OCI-LY7 (cell line): Measurements from ENCODE around the gene NEO1. TPM values are rescaled to one million over a fixed set of nuclear protein-coding genes. Genes with fewer than 3 reads are reported as not detected.
A peak's percentile ranks its signal among the peaks of the same experiment; 100 is the strongest.

Source experiments
- BruUV-seq: library from RNA; stranded (reverse); fragments of 400-500 nt; replicated peaks from 2 replicates; lab custom pipeline; 2021; lab: Mats Ljungman, UMichigan
- CTCF ChIA-PET: fragments of 300-600 bp; sonication (Branson Sonifier 250); formaldehyde crosslinking; loops from one replicate; lab custom pipeline; 2022; ENCODE audit warnings: antibody characterized with exemption; ENCODE audit not compliant: unreplicated experiment; lab: Charles Lee
- POLR2A ChIA-PET: fragments of 300-600 bp; sonication (Branson Sonifier 250); formaldehyde crosslinking; loops from one replicate; lab custom pipeline; 2022; ENCODE audit warnings: antibody characterized with exemption; lab: Charles Lee
- DNase-seq: peaks from one replicate; pipeline ENCODE4 v3.0.0-alpha.2; 2015; ENCODE audit warnings: low spot score
- H2AFZ ChIP-seq: fragments of 200-600 bp; sonication (generic), shearing (Covaris generic); 2 replicates; pipeline ENCODE4 v1.6.1; 2014; ENCODE audit warnings: mild to moderate bottlenecking, antibody characterized with exemption, low read length, moderate library complexity
- H3K27ac ChIP-seq: fragments of 200-600 bp; sonication (generic); 2 replicates; pipeline ENCODE4 v1.5.1; 2014; ENCODE audit warnings: mixed run types, low read depth, mild to moderate bottlenecking, moderate library complexity, low read length, inconsistent platforms; ENCODE audit not compliant: poor library complexity, severe bottlenecking
- H3K36me3 ChIP-seq: fragments of 200-600 bp; sonication (generic); 2 replicates; pipeline ENCODE4 v1.6.1; 2014; ENCODE audit warnings: mild to moderate bottlenecking, antibody characterized with exemption, low read length, moderate library complexity, mixed read lengths; ENCODE audit not compliant: insufficient read depth
- H3K4me1 ChIP-seq: fragments of 200-600 bp; sonication (generic); 2 replicates; pipeline ENCODE4 v1.5.1; 2014; ENCODE audit warnings: mild to moderate bottlenecking, low read length; ENCODE audit not compliant: insufficient read depth, poor library complexity, severe bottlenecking
- H3K4me2 ChIP-seq: fragments of 200-600 bp; sonication (generic); 2 replicates; pipeline ENCODE4 v1.6.1; 2014; ENCODE audit warnings: mild to moderate bottlenecking, low read length
- H3K4me3 ChIP-seq: fragments of 200-600 bp; sonication (generic); 2 replicates; pipeline ENCODE4 v1.5.1; 2014; ENCODE audit warnings: mild to moderate bottlenecking, low read depth, low read length; ENCODE audit not compliant: poor library complexity, severe bottlenecking
- H3K79me2 ChIP-seq: fragments of 200-600 bp; sonication (generic); 2 replicates; pipeline ENCODE4 v1.6.1; 2016; ENCODE audit warnings: low read depth, mild to moderate bottlenecking, low read length, moderate library complexity, mixed read lengths; ENCODE audit not compliant: insufficient read depth
- H3K9me2 ChIP-seq: fragments of 200-600 bp; sonication (generic); 2 replicates; pipeline ENCODE4 v1.6.1; 2016; ENCODE audit warnings: mild to moderate bottlenecking, low read length, mixed read lengths; ENCODE audit not compliant: insufficient read depth
- H3K9me3 ChIP-seq: fragments of 200-600 bp; sonication (generic); 2 replicates; pipeline ENCODE4 v1.6.1; 2014; ENCODE audit warnings: mild to moderate bottlenecking, mixed run types, low read length, mixed read lengths
- H4K20me1 ChIP-seq: fragments of 200-600 bp; sonication (generic); 2 replicates; pipeline ENCODE4 v1.6.1; 2014; ENCODE audit warnings: mild to moderate bottlenecking, antibody characterized with exemption, low read length, moderate library complexity, mixed read lengths; ENCODE audit not compliant: insufficient read depth
- CTCF ChIP-seq: fragments of 200-600 bp; sonication (generic); conservative IDR thresholded peaks from 2 replicates; pipeline ENCODE4 v1.5.1; 2014; ENCODE audit warnings: mild to moderate bottlenecking, antibody characterized with exemption, low read length, moderate library complexity, mixed read lengths
- EZH2phosphoT487 ChIP-seq: fragments of 200-600 bp; sonication (generic); IDR thresholded peaks from 2 replicates; pipeline ENCODE4 v1.6.1; 2018; ENCODE audit warnings: low read depth, borderline replicate concordance, mild to moderate bottlenecking, mixed run types, antibody characterized with exemption, low read length, moderate library complexity, mixed read lengths
- intact Hi-C: fragments of 100-400 bp; cut with micrococcal nuclease; formaldehyde crosslinking; loops from one replicate; pipeline ENCODE4 v1.10.0; 2022; ENCODE audit not compliant: unreplicated experiment
- total RNA-seq, 2 experiments: library from RNA; depleted of rRNA in 1 of 2; stranded (reverse); fragments of >200 nt in 1 of 2; shearing (Covaris generic) in 1 of 2; gene quantifications; 2 replicates each; pipeline ENCODE4 v1.2.3, GENCODE V29; 2014 to 2022

Gene NEO1
- total RNA-seq, 2 experiments from 2014 or later: 3.0 TPM

GRCh38 chr15:73273181-73274002, 221.1 kb downstream of the NEO1 start:
- no TSS peak for BruUV-seq
- intact Hi-C loops: loop anchor here (2.0 kb wide), 1 partner anchor 33 kb away; no protein-coding TSS in a partner anchor
- Histone ChIP-seq H3K4me1 (no peaks in the 10 kb centered on the region), H3K4me2 (no peak overlapping the region), H3K4me3 (no peak overlapping the region), H3K36me3 (no peaks in the 10 kb centered on the region), H3K27ac (no peak overlapping the region), H3K9me2 (no peaks in the 10 kb centered on the region), H3K79me2 (no peaks in the 10 kb centered on the region), H3K9me3 (no peaks in the 10 kb centered on the region), H2AFZ (0 out of 2 replicates have a peak overlapping the region, but pooled peaks have one; percentile 36), H4K20me1 (no peaks in the 10 kb centered on the region)
- ChIA-PET CTCF (interaction anchor here (0.5 kb wide), 1 partner anchor 173 kb away, joined by 3 read pairs; no protein-coding TSS in a partner anchor), POLR2A (no interaction called here)
- TF ChIP-seq CTCF (peak; percentile 89), EZH2phosphoT487 (no peak)
- peak; percentile 56 for DNase-seq

DNA sequence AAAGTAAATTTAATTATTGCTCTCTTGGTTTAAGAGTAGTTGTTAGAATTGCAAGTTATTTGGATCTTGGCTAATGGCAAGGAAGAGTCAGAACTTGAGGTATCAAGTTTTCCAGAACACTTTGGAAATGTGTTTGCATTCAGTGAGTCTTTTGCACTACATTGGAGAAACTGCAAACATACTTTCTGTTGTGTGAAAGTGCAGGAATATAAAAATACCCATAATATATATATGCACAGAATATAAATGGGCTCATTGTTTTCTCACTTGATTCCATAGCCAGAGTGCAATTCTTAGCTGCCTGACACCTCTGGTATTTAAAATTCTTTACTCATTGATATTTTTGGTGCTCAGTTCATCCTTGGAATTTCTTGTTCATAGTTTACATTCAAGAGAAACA, 223.6 kb downstream of the NEO1 start:
- H3K36me3 ChIP-seq: no peaks in the 10 kb centered on the region
- no peaks in the 10 kb centered on the region for H3K79me2 ChIP-seq
- H3K4me3 ChIP-seq: no peak overlapping the region
- H3K9me3 ChIP-seq: no peaks in the 10 kb centered on the region
- no peaks in the 10 kb centered on the region for H3K9me2 ChIP-seq
- no peak for DNase-seq
- POLR2A ChIA-PET: interaction anchor here (1.6 kb wide), 2 partner anchors 10 to 14 kb away, joined by 4 to 5 read pairs; no protein-coding TSS in a partner anchor
- H4K20me1 ChIP-seq: no peaks in the 10 kb centered on the region
- H3K27ac ChIP-seq: no peak overlapping the region
- no peak overlapping the region for H3K4me2 ChIP-seq
- intact Hi-C loops: no loop called here
- CTCF ChIA-PET: no interaction called here
- no TSS peak for BruUV-seq
- H2AFZ ChIP-seq: no peak overlapping the region
- TF ChIP-seq CTCF (no peak), EZH2phosphoT487 (no peak)
- H3K4me1 ChIP-seq: no peaks in the 10 kb centered on the region
